Mammary epithelial cell (primary cell): Measurements from ENCODE around the gene ZNF530.

ENCODE experiments used
- EZH2 ChIP-seq: IDR thresholded peaks from 2 replicates; pipeline ENCODE4 v1.6.1; 2012; ENCODE audit warnings: low read length, inconsistent platforms, borderline replicate concordance
- TF ChIP-seq, protein P1 (sequence below), 2 donors: IDR thresholded peaks in 1 of 2; conservative IDR thresholded peaks in 1 of 2; 2 replicates each; pipeline ENCODE4 v1.5.1; 2011 to 2012; ENCODE audit warnings: inconsistent platforms in 2 of 2, low read length in 2 of 2, mild to moderate bottlenecking in 2 of 2, control low read depth in 1 of 2, low read depth in 1 of 2; ENCODE audit not compliant: insufficient read depth in 1 of 2; ENCODE audit errors: extremely low read depth in 1 of 2

- TF ChIP-seq, protein P1, sequence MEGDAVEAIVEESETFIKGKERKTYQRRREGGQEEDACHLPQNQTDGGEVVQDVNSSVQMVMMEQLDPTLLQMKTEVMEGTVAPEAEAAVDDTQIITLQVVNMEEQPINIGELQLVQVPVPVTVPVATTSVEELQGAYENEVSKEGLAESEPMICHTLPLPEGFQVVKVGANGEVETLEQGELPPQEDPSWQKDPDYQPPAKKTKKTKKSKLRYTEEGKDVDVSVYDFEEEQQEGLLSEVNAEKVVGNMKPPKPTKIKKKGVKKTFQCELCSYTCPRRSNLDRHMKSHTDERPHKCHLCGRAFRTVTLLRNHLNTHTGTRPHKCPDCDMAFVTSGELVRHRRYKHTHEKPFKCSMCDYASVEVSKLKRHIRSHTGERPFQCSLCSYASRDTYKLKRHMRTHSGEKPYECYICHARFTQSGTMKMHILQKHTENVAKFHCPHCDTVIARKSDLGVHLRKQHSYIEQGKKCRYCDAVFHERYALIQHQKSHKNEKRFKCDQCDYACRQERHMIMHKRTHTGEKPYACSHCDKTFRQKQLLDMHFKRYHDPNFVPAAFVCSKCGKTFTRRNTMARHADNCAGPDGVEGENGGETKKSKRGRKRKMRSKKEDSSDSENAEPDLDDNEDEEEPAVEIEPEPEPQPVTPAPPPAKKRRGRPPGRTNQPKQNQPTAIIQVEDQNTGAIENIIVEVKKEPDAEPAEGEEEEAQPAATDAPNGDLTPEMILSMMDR (conservative IDR thresholded peaks at IDR 0.05 in 1 of 2, IDR thresholded peaks at IDR 0.05 in 1 of 2; ENCODE audit: extremely low read depth in 1 of 2, insufficient read depth in 1 of 2, low read depth in 1 of 2, low read length in 2 of 2), result no peak
- no peak for TF ChIP-seq EZH2
Measured at GRCh38 chr19:57557659-57558058, 42.0 kb upstream of the ZNF530 start.
